ENCODE results near the gene IDUA.

The IDUA gene

DNA sequence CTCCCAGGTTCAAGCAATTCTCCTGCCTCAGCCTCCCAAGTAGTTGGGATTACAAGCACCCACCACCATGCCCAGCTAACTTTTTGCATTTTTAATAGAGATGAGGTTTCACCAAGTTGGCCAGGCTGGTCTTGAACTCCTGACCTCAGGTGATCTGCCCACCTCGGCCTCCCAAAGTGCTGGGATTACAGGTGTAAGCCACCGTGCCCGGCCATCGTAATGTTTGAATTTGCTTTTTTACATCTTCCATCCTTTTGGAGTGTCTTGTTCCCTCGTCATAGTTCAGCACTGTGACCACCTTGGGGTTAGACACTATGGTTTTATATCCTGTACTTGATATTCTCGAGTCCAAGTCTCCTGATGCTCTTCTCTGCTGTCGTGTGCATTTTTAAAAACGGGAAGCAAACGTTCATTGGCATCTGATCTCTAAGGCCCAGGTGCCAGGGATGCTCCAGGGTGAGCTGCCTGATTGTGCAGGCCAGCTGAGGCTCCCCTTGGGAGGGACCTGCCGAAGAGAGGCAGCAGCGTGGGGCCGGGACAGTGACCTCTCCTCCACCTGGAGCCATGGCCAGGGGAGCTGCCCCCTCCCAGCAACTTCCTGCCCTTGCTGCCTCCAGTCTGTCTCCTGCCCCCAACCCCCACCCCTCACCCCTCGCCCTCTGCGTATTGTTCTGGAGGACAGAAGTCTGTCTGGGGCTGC is 30.2 kb upstream of the IDUA start:
- no peak for DNase-seq

DNA sequence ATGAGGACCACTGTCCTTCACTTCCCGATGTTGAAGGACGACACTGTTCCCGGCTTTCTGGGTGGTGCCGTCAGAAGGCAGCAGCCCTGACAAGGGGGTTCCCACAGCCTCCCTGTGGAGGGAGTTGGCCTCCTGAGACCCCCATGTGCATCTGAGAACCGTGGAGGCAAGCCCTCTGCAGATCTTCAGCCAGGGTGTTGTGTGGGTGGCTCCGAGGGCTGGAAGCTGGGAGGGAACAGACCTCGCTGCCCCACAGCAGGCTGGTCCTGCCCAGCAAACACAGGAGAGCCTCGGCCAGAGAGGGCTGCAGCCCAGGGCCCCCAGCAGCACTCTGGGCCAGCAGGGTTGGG is 29.6 kb upstream of the IDUA start:
- no peak for DNase-seq

DNA sequence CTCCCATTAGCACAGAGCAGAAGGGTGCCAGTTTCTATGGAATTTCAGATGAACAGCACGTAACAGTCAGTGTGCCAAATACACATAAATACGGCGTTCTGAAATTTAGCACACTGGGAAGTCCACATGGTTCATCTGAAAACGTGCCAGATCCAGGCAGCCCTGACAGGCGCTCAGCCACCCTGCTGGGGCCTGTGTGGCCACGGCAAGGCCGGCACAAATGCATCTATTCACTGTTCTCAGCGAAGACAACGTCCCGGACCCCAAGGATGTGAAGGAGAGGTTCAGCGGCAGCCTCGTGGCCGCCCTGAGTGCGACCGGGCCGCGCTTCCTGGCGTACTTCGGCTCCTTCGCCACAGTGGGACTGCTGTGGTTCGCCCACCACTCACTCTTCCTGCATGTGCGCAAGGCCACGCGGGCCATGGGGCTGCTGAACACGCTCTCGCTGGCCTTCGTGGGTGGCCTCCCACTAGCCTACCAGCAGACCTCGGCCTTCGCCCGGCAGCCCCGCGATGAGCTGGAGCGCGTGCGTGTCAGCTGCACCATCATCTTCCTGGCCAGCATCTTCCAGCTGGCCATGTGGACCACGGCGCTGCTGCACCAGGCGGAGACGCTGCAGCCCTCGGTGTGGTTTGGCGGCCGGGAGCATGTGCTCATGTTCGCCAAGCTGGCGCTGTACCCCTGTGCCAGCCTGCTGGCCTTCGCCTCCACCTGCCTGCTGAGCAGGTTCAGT is 29.1 kb upstream of the IDUA start:
- DNase-seq: no peak

- no peak for DNase-seq
Observed at GRCh38 chr4:958314-958665, 28.6 kb upstream of the IDUA start.

GRCh38 chr4:958696-959337 is 28.0 kb upstream of the IDUA start:
- DNase-seq: no peak

- no peak for DNase-seq
Observed at GRCh38 chr4:959338-960139, 27.3 kb upstream of the IDUA start.

- DNase-seq: no peak
Observed at GRCh38 chr4:960140-960635, 26.7 kb upstream of the IDUA start.

GRCh38 chr4:960636-961350 is 26.1 kb upstream of the IDUA start:
- DNase-seq: no peak

- DNase-seq: no peak
Observed at GRCh38 chr4:961351-962230, 25.3 kb upstream of the IDUA start.

DNA sequence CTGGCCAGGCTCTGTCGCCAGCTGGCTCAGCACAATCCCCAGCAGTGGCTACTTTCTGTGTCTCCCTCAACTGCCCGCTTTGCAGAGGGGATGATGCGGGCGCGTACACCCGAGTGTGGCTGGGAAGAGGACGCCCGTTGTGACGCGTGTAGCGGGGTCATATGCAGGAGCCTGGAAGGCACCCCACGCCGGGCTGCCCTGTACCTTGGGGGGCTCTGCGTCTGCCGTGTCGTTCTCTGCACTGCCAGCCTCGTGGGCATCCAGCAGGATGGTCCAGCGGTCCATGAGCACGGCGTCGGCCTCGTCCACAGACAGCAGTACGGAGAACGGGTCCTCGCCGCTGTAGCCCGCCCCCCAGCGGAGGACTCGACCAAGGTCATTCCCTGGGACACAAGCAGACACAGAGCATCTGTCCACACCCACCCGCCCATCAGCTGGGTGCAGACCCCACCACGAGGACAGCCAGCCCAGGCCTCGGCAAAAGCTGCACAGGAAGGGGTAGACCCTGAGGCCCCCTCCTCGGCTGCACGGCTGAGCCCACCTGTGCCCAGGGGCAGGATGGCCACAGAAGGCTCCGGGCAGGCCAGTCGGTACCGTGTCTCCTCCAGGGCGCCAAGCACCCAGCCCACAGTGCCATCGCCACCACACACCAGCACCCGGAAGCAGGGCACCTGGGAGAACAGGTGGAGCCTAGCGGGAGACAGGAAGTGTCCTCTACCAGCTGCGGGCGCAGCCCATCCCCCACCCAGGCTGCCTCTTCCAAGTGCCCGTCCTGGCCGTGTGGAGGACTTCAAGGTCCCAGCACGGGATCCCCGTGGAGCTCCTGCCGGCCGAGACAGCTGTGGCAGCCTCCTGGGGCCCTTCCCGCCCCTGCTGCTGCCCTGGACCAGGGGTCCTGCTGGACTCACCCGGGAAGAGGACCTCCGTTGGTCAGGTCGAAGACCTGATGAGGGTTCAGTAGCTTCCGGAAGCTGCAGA is 24.3 kb upstream of the IDUA start:
- DNase-seq: no peak

GRCh38 chr4:963276-964225 is 23.3 kb upstream of the IDUA start:
- DNase-seq: no peak

- DNase-seq: no peak
Observed at GRCh38 chr4:964346-965025, 22.4 kb upstream of the IDUA start.

DNA sequence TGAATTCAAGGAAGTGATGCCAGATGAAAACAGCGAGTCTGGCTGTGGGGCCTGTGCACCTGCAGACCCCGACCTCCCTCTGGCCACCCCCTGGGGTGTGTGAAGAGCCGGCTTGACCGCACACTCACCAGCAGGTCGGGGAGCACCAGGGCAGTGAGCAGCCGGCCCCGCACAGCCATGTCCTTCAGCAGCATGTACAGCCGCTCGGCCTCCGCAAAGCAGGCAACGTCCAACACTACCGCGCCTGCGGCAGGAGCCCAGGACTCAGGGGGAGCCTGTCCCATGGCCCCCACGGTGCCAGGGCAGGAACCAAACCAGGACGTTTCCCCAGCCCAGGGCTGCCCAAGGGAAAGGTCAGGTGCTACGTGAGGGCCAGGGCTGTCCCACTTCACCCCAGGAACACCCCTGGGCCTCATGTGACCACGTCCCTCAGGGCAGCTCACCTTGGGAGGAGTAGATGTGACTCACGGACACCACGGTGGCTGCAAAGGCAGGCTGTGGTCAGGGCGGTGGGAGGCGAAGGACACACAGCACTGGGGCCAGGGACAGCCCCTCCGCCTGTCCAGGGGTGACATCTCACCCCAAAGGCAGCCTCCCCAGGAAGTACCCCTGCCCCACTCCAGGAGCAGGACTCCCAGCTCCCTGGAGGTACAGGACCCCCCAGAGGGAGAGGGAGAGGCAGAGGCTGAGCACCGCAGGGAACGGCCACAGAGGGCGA is 21.6 kb upstream of the IDUA start:
- no peak for DNase-seq

- DNase-seq: no peak
Observed at GRCh38 chr4:965766-966134, 21.1 kb upstream of the IDUA start.

DNA sequence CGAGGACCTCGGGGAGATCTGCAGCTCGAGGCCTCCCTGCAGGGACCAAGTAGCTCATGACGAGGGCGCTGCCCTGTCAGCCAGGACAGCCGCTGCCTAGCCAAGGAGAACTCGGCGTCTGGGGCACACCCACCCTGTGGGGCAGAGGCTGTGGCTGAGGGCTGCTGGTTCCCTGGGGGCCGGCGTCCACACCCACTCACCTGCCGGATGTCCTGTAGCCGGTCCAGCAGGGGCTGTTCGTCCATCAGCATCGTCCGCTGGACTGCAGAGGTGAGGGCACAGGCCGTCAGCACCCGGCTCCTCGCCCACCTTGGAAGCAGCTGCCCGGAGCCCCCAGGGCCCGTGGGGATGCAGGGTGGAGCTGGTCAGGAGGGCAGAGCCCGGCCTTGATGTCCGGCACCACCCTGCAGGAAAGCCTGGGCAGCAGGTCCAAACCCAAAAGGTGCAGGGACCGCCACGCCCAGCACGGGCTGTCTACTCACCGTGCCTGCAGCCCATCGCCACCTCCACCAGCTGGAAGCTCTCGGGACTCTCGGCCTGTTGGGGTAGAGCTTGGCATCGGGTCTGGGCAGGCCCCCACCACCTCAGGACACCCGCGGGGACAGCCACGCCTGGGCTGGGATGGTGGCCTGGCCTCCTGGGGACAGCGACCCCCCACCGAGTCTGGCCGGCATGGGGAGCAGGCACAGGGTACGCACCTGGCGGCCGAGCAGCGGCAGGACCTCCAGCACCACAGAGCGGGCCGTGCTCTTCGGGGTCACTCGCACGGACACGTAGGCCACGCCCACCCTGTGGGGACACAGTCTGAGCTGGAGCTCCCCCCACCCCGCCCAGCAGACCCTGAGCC is 20.4 kb upstream of the IDUA start:
- DNase-seq: no peak

GRCh38 chr4:967113-968104 is 19.4 kb upstream of the IDUA start:
- DNase-seq: no peak

Data from NCI-H2107 (cell line).